ENCODE results near the gene KIAA0232. TPM values are rescaled to one million over a fixed set of nuclear protein-coding genes. Genes with fewer than 3 reads are reported as not detected.
"Not testable (repeated sequence)": the region's sequence is repeated elsewhere in the genome, so short reads cannot be mapped to it uniquely, and the experiment has no call there.

Gene KIAA0232
- total and polyA plus RNA-seq, 10 donors = 3.2 to 50.6 (median 34.5) TPM

GRCh38 chr4:6910340-6910959 lies 127.9 kb downstream of the KIAA0232 start:
- no peaks in the 10 kb centered on the region for H3K36me3 ChIP-seq
- no peak for DNase-seq
- H3K27me3 ChIP-seq (replicated peaks in 1 of 7) = peaks cover 0 to 10% (median 0%) of the 10 kb centered on the region in 7 donors
- TF ChIP-seq CTCF (IDR thresholded peaks at IDR 0.05 in 8 of 11, conservative IDR thresholded peaks at IDR 0.05 in 3 of 11) (peak in 3 of 11 experiments; percentile 7 to 25 (median 9)), POLR2AphosphoS5 (IDR thresholded peaks at IDR 0.05) (peak in 1 of 3 donors; percentile 47), POLR2A (IDR thresholded peaks at IDR 0.05) (no peak)
- H3K4me3 ChIP-seq = peak overlapping the region; percentile 59 to 84 (median 67)
- intact Hi-C loops (cut with DNase I; ENCODE audit: low total_unique reads) = no loop called here
- 24 to 32% (median 27%) methylated on average over 22 to 31 of the region's 31 CpGs for WGBS, 5 donors
- no peaks in the 10 kb centered on the region for H3K9me3 ChIP-seq
- peaks cover 32 to 83% (median 68%) of the 10 kb centered on the region in 6 donors for H3K4me1 ChIP-seq
- peak overlapping the region; percentile 98 to 100 (median 99) for H3K27ac ChIP-seq

DNA sequence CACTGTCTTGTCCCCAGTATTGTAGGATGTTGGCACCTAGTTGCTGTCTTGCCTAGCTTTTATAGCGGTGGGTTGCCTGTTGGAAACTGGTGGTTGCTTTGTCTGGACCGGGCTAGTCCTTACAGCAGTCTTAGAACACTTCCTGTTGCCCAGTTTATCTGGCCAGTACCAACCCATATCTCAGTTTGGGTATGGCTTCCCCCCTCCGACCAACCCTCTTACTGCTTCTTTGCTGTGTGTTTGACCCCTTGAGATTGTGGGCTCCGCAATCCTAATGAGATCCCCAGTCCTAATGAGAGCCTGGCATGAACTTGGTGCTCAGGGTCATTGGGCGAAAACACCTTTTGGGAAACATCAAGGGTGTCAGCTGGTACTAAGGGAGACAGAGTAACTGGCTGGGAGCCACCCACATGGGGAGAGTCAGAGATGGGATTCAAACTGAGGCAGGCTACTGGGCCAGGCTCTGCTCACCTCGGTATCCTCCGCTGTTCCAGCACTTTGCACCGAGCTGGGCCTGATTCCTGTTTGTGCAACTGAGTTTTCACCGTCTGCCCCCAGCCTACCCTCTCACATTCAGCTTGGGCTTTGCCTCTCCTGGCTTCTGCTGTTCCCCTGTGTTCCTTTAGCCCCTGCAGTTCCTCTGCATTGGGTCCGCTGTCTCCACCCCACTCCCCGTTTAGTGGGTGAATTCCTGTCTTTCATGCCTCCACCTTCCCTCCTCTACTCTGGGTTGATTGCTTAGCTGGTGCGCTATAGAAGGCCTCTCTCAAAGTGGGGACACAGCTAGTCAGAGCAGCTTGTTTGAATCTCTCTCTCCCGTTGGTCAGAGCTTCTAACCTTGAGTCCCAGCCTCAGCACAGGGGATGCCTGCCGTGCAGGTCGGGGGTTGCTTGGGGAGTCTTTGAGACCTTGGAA lies 128.7 kb downstream of the KIAA0232 start:
- H3K4me1 ChIP-seq = peaks cover 33 to 91% (median 76%) of the 10 kb centered on the region in 6 donors
- intact Hi-C loops (cut with DNase I; ENCODE audit: low total_unique reads) = no loop called here
- peak in 1 of 11 experiments; percentile 5 for TF ChIP-seq CTCF (IDR thresholded peaks at IDR 0.05 in 8 of 11, conservative IDR thresholded peaks at IDR 0.05 in 3 of 11)
- TF ChIP-seq POLR2AphosphoS5 (IDR thresholded peaks at IDR 0.05) = no peak
- TF ChIP-seq POLR2A (IDR thresholded peaks at IDR 0.05) = no peak
- peak overlapping the region in 6 of 8 donors; percentile 98 to 100 (median 100) for H3K27ac ChIP-seq
- no peaks in the 10 kb centered on the region for H3K36me3 ChIP-seq
- no peaks in the 10 kb centered on the region for H3K9me3 ChIP-seq
- H3K27me3 ChIP-seq (replicated peaks in 1 of 7) = peaks cover 0 to 10% (median 0%) of the 10 kb centered on the region in 7 donors
- DNase-seq = peak; percentile 73
- WGBS, 5 donors = 77 to 85% (median 79%) methylated on average over 15 of the region's 15 CpGs
- peak overlapping the region; percentile 59 to 84 (median 67) for H3K4me3 ChIP-seq

GRCh38 chr4:6911917-6912316 lies 129.4 kb downstream of the KIAA0232 start:
- intact Hi-C loops (cut with DNase I; ENCODE audit: low total_unique reads); H3K9me3 ChIP-seq; H3K27me3 ChIP-seq (replicated peaks in 1 of 7); H3K36me3 ChIP-seq: not testable (repeated sequence)
- H3K4me3 ChIP-seq = peak overlapping the region in 3 of 8 donors; percentile 41 to 66 (median 63)
- peak overlapping the region in 5 of 8 donors; percentile 36 to 100 (median 74) for H3K27ac ChIP-seq
- 85 to 88% (median 86%) methylated on average over 10 of the region's 10 CpGs for WGBS, 5 donors
- H3K4me1 ChIP-seq = peaks cover 40 to 92% (median 83%) of the 10 kb centered on the region in 6 donors
- peak; percentile 52 for DNase-seq

GRCh38 chr4:6912441-6912840 lies 129.9 kb downstream of the KIAA0232 start:
- peak overlapping the region in 6 of 8 donors; percentile 36 to 100 (median 62) for H3K27ac ChIP-seq
- DNase-seq = peak; percentile 41
- no peaks in the 10 kb centered on the region for H3K9me3 ChIP-seq
- intact Hi-C loops (cut with DNase I; ENCODE audit: low total_unique reads) = no loop called here
- 27 to 58% (median 36%) methylated on average over 4 of the region's 4 CpGs for WGBS, 5 donors
- peaks cover 0 to 1% (median 0%) of the 10 kb centered on the region in 7 donors for H3K27me3 ChIP-seq (replicated peaks in 1 of 7)
- H3K4me3 ChIP-seq = peak overlapping the region in 1 of 8 donors; percentile 41
- H3K36me3 ChIP-seq = no peaks in the 10 kb centered on the region
- TF ChIP-seq CTCF (IDR thresholded peaks at IDR 0.05 in 8 of 11, conservative IDR thresholded peaks at IDR 0.05 in 3 of 11) (no peak), POLR2A (IDR thresholded peaks at IDR 0.05) (no peak), POLR2AphosphoS5 (IDR thresholded peaks at IDR 0.05) (peak in 1 of 3 donors; percentile 43)
- H3K4me1 ChIP-seq = peaks cover 44 to 92% (median 84%) of the 10 kb centered on the region in 6 donors
